OCI-LY3 (cell line): Measurements from ENCODE around the gene LTBP1.

Source experiments
- H2AFZ ChIP-seq: fragments of 200-600, 300-600 bp; shearing (Covaris generic); 2 replicates; pipeline ENCODE4 v1.6.0; 2014; ENCODE audit warnings: antibody characterized with exemption, low read depth, low read length
- H3K27ac ChIP-seq: fragments of 200-600, 300-600 bp; sonication (generic); 2 replicates; pipeline ENCODE4 v1.5.1; 2014; ENCODE audit warnings: mild to moderate bottlenecking, low read length, moderate library complexity, mixed read lengths
- H3K27me3 ChIP-seq: fragments of 200-600, 300-600 bp; sonication (generic); 2 replicates; pipeline ENCODE4 v1.6.1; 2014; ENCODE audit warnings: low read depth, low read length, mixed read lengths
- H3K36me3 ChIP-seq: fragments of 200-600, 300-600 bp; sonication (generic); replicated peaks from 2 replicates; pipeline ENCODE3; 2014; ENCODE audit warnings: low read depth, low read length, mixed read lengths
- H3K4me1 ChIP-seq: fragments of 300-600, 200-600 bp; sonication (generic); 2 replicates; pipeline ENCODE4 v1.6.1; 2014; ENCODE audit warnings: low read length, mixed read lengths
- H3K4me2 ChIP-seq: fragments of 200-600, 300-600 bp; sonication (generic); 2 replicates; pipeline ENCODE4 v1.6.1; 2014; ENCODE audit warnings: low read length, mixed read lengths
- H3K4me3 ChIP-seq: fragments of 300-600, 200-600 bp; sonication (generic); 2 replicates; pipeline ENCODE4 v1.5.1; 2014; ENCODE audit warnings: antibody characterized with exemption, mild to moderate bottlenecking, low read length, moderate library complexity
- H3K79me2 ChIP-seq: fragments of 300-600, 200-600 bp; shearing (Covaris generic); 2 replicates; pipeline ENCODE4 v1.6.1; 2014; ENCODE audit warnings: mild to moderate bottlenecking, low read length, mixed read lengths
- H3K9ac ChIP-seq: fragments of 300-600, 200-600 bp; shearing (Covaris generic); 2 replicates; pipeline ENCODE4 v1.6.0; 2014; ENCODE audit warnings: mild to moderate bottlenecking, low read length, moderate library complexity
- H3K9me3 ChIP-seq: fragments of 200-600, 300-600 bp; shearing (Covaris generic); 2 replicates; pipeline ENCODE4 v1.6.1; 2014; ENCODE audit warnings: low read length, mixed read lengths; ENCODE audit not compliant: insufficient read depth
- H4K20me1 ChIP-seq: fragments of 200-600, 300-600 bp; sonication (generic); 2 replicates; pipeline ENCODE4 v1.6.1; 2016; ENCODE audit warnings: low read length, mixed read lengths; ENCODE audit not compliant: insufficient read depth
- CTCF ChIP-seq: fragments of 200-600, 300-600 bp; sonication (generic); IDR thresholded peaks from 2 replicates; pipeline ENCODE4 v1.5.1; 2014; ENCODE audit warnings: antibody characterized with exemption, low read length, low read depth
- EZH2phosphoT487 ChIP-seq: fragments of 200-600 bp; shearing (Covaris generic); IDR thresholded peaks from 2 replicates; pipeline ENCODE4 v1.6.1; 2018; ENCODE audit warnings: antibody characterized with exemption, mixed run types, low read depth

The LTBP1 gene

GRCh38 chr2:32902174-32902573, 44.6 kb upstream of the LTBP1 start:
- no peaks in the 10 kb centered on the region for H3K36me3 ChIP-seq
- H3K4me1 ChIP-seq = peaks cover 4% of the 10 kb centered on the region
- H3K4me3 ChIP-seq = no peak overlapping the region
- H2AFZ ChIP-seq = 0 out of 2 replicates have a peak overlapping the region, but pooled peaks have one; percentile 7
- no peaks in the 10 kb centered on the region for H4K20me1 ChIP-seq
- no peaks in the 10 kb centered on the region for H3K9me3 ChIP-seq
- no peak overlapping the region for H3K4me2 ChIP-seq
- no peaks in the 10 kb centered on the region for H3K79me2 ChIP-seq
- TF ChIP-seq CTCF (no peak), EZH2phosphoT487 (no peak)
- no peak overlapping the region for H3K27ac ChIP-seq
- H3K27me3 ChIP-seq = peaks cover 8% of the 10 kb centered on the region; the same call in 1 of the 2 replicates
- H3K9ac ChIP-seq = no peak overlapping the region

- peaks cover 8% of the 10 kb centered on the region; the same call in 1 of the 2 replicates for H3K27me3 ChIP-seq
- H2AFZ ChIP-seq = no peak overlapping the region
- H3K79me2 ChIP-seq = no peaks in the 10 kb centered on the region
- H3K36me3 ChIP-seq = no peaks in the 10 kb centered on the region
- peaks cover 5% of the 10 kb centered on the region for H3K4me1 ChIP-seq
- H3K9ac ChIP-seq = no peak overlapping the region
- H3K4me3 ChIP-seq = no peak overlapping the region
- no peaks in the 10 kb centered on the region for H3K9me3 ChIP-seq
- TF ChIP-seq CTCF = no peak
- no peak for TF ChIP-seq EZH2phosphoT487
- no peak overlapping the region for H3K4me2 ChIP-seq
- H3K27ac ChIP-seq = no peak overlapping the region
- H4K20me1 ChIP-seq = no peaks in the 10 kb centered on the region
These were observed 43.8 kb upstream of the LTBP1 start for GRCh38 chr2:32902986-32903385.

- no peaks in the 10 kb centered on the region for H3K79me2 ChIP-seq
These were observed 42.7 kb upstream of the LTBP1 start for GRCh38 chr2:32904074-32904473.

GRCh38 chr2:32904751-32905150, 42.0 kb upstream of the LTBP1 start:
- no peaks in the 10 kb centered on the region for H3K27me3 ChIP-seq
- no peaks in the 10 kb centered on the region for H3K36me3 ChIP-seq
- H4K20me1 ChIP-seq = no peaks in the 10 kb centered on the region
- no peaks in the 10 kb centered on the region for H3K9me3 ChIP-seq
- H3K4me1 ChIP-seq = peaks cover 10% of the 10 kb centered on the region
- no peak overlapping the region for H3K4me3 ChIP-seq
- H2AFZ ChIP-seq = no peak overlapping the region
- H3K79me2 ChIP-seq = no peaks in the 10 kb centered on the region
- no peak overlapping the region for H3K4me2 ChIP-seq
- TF ChIP-seq CTCF (no peak), EZH2phosphoT487 (no peak)
- no peak overlapping the region for H3K27ac ChIP-seq
- no peak overlapping the region for H3K9ac ChIP-seq

More at GRCh38 chr2:32904074-32904473, 42.7 kb upstream of the LTBP1 start:
- no peaks in the 10 kb centered on the region for H3K36me3 ChIP-seq
- H3K9ac ChIP-seq = no peak overlapping the region
- no peaks in the 10 kb centered on the region for H3K27me3 ChIP-seq
- H3K4me3 ChIP-seq = no peak overlapping the region
- H3K4me2 ChIP-seq = no peak overlapping the region
- no peak overlapping the region for H3K27ac ChIP-seq
- no peaks in the 10 kb centered on the region for H3K9me3 ChIP-seq
- no peaks in the 10 kb centered on the region for H4K20me1 ChIP-seq
- TF ChIP-seq CTCF (no peak), EZH2phosphoT487 (no peak)
- H2AFZ ChIP-seq = no peak overlapping the region
- peaks cover 10% of the 10 kb centered on the region for H3K4me1 ChIP-seq
